ENCODE results near the gene FUBP3.
"Not testable (repeated sequence)": the region's sequence is repeated elsewhere in the genome, so short reads cannot be mapped to it uniquely, and the experiment has no call there.

FUBP3 gene

GRCh38 chr9:130682421-130683121 is 103.2 kb downstream of the FUBP3 start:
- peak; percentile 44 for DNase-seq (ENCODE audit: low read depth)

GRCh38 chr9:130685104-130685503 is 105.7 kb downstream of the FUBP3 start:
- no peak for DNase-seq (ENCODE audit: low read depth)

- not testable (repeated sequence) for DNase-seq (ENCODE audit: low read depth)
These were observed 106.6 kb downstream of the FUBP3 start for GRCh38 chr9:130685945-130686344.

- no peak for DNase-seq (ENCODE audit: low read depth)
These were observed 108.2 kb downstream of the FUBP3 start for GRCh38 chr9:130687615-130688014.

Measured in stimulated activated CD8-positive, alpha-beta memory T cell treated with anti-CD3 and anti-CD28 coated beads, Interleukin-4, amount 100 ng/mL, for 24 hours (primary cell).